Measurements from ENCODE around the gene EXOC6. TPM values are rescaled to one million over a fixed set of nuclear protein-coding genes. Genes with fewer than 3 reads are reported as not detected.

EXOC6 gene
- polyA plus RNA-seq, 1 donor (not counting 4 experiments of a cell fraction or from before 2014, with no cell fraction given): 1.2 TPM

- H2AFZ ChIP-seq (ENCODE audit: control insufficient read depth, low read length): no peak overlapping the region
- no peaks in the 10 kb centered on the region for H3K4me1 ChIP-seq (ENCODE audit: control insufficient read depth, extremely low read depth, insufficient read depth, low read length)
- H3K9me3 ChIP-seq (ENCODE audit: control insufficient read depth, low read depth, low read length): no peaks in the 10 kb centered on the region
- H3K79me2 ChIP-seq (ENCODE audit: control insufficient read depth, insufficient read depth, low read length): no peaks in the 10 kb centered on the region
- no peak for TF ChIP-seq CTCF (optimal IDR thresholded peaks at IDR 0.05 in 1 of 3, IDR thresholded peaks at IDR 0.05 in 1 of 3, conservative IDR thresholded peaks at IDR 0.05 in 1 of 3; ENCODE audit: extremely low read depth in 1 of 3, insufficient read depth in 2 of 3, low read length in 3 of 3)
- no peak for TF ChIP-seq EZH2 (IDR thresholded peaks at IDR 0.05; ENCODE audit: low read length)
- FAIRE-seq (no peak), DNase-seq (ENCODE audit: low read depth, low spot score) (no peak)
- no peaks in the 10 kb centered on the region for H4K20me1 ChIP-seq (ENCODE audit: control insufficient read depth, extremely low read depth, insufficient read depth, low read length)
- no peak overlapping the region for H3K4me3 ChIP-seq (ENCODE audit: control insufficient read depth in 2 of 3, extremely low read depth in 1 of 3, insufficient read depth in 2 of 3, low read depth in 1 of 3, low read length in 3 of 3)
- no peaks in the 10 kb centered on the region for H3K9me1 ChIP-seq (ENCODE audit: control insufficient read depth, extremely low read depth, insufficient read depth, low read length)
- no peaks in the 10 kb centered on the region for H3K27me3 ChIP-seq (ENCODE audit: control insufficient read depth, extremely low read depth, insufficient read depth, low read length)
- no peaks in the 10 kb centered on the region for H3K36me3 ChIP-seq (ENCODE audit: control insufficient read depth in 2 of 2, extremely low read depth in 1 of 2, insufficient read depth in 2 of 2, low read length in 2 of 2)
- no peak overlapping the region for H3K27ac ChIP-seq (ENCODE audit: control insufficient read depth, insufficient read depth, low read length)
- H3K4me2 ChIP-seq (ENCODE audit: control insufficient read depth, extremely low read depth, insufficient read depth, low read depth, low read length): no peak overlapping the region
- no peak overlapping the region for H3K9ac ChIP-seq (ENCODE audit: control insufficient read depth, extremely low read depth, insufficient read depth, low read length)
- dilution Hi-C loops (cut with MboI; ENCODE audit: extremely low pct_ligation_motif_present, low sequenced_read_pairs): no loop called here
Measured at GRCh38 chr10:92995509-92995908, 147.2 kb downstream of the EXOC6 start.

DNA sequence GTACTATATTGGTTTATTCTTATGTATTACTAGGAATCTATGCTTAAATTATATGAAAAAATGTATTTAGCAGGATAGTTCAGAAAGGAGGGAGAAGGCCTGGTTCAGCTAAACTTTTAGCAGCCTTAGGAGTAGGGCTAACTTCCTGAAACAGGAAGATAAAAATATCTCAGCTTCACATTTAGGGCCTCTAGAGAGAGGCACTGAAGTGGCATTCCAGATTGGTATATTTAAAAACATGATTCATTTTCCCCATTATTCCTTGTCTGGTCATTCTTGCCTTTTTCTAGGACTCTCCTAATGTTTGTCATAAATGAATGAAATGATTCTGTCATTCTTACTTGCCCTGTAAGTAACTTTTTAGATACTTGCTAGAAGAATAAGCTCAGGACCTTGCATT is 149.3 kb downstream of the EXOC6 start:
- no peak overlapping the region for H3K9ac ChIP-seq (ENCODE audit: control insufficient read depth, extremely low read depth, insufficient read depth, low read length)
- TF ChIP-seq EZH2 (IDR thresholded peaks at IDR 0.05; ENCODE audit: low read length) (no peak), CTCF (optimal IDR thresholded peaks at IDR 0.05 in 1 of 3, IDR thresholded peaks at IDR 0.05 in 1 of 3, conservative IDR thresholded peaks at IDR 0.05 in 1 of 3; ENCODE audit: extremely low read depth in 1 of 3, insufficient read depth in 2 of 3, low read length in 3 of 3) (no peak)

More for the DNA sequence above, 149.3 kb downstream of the EXOC6 start:
- dilution Hi-C loops (cut with MboI; ENCODE audit: extremely low pct_ligation_motif_present, low sequenced_read_pairs): no loop called here
- Histone ChIP-seq H4K20me1 (ENCODE audit: control insufficient read depth, extremely low read depth, insufficient read depth, low read length) (no peaks in the 10 kb centered on the region), H3K4me1 (ENCODE audit: control insufficient read depth, extremely low read depth, insufficient read depth, low read length) (no peaks in the 10 kb centered on the region), H3K79me2 (ENCODE audit: control insufficient read depth, insufficient read depth, low read length) (no peaks in the 10 kb centered on the region), H3K36me3 (ENCODE audit: control insufficient read depth in 2 of 2, extremely low read depth in 1 of 2, insufficient read depth in 2 of 2, low read length in 2 of 2) (no peaks in the 10 kb centered on the region), H3K9me1 (ENCODE audit: control insufficient read depth, extremely low read depth, insufficient read depth, low read length) (no peaks in the 10 kb centered on the region), H3K4me2 (ENCODE audit: control insufficient read depth, extremely low read depth, insufficient read depth, low read depth, low read length) (no peak overlapping the region), H3K27me3 (ENCODE audit: control insufficient read depth, extremely low read depth, insufficient read depth, low read length) (no peaks in the 10 kb centered on the region), H3K9me3 (ENCODE audit: control insufficient read depth, low read depth, low read length) (no peaks in the 10 kb centered on the region), H3K27ac (ENCODE audit: control insufficient read depth, insufficient read depth, low read length) (no peak overlapping the region), H3K4me3 (ENCODE audit: control insufficient read depth in 2 of 3, extremely low read depth in 1 of 3, insufficient read depth in 2 of 3, low read depth in 1 of 3, low read length in 3 of 3) (no peak overlapping the region), H2AFZ (ENCODE audit: control insufficient read depth, low read length) (no peak overlapping the region)
- FAIRE-seq (no peak), DNase-seq (ENCODE audit: low read depth, low spot score) (no peak)
